ENCODE data around the gene TEK.

- TF ChIP-seq CTCF (IDR thresholded peaks at IDR 0.05; ENCODE audit: low read depth, low read length), result no peak
- TF ChIP-seq EZH2phosphoT487 (IDR thresholded peaks at IDR 0.05; ENCODE audit: low read depth), result no peak
Measured at GRCh38 chr9:27109621-27110020, 596 bp downstream of the TEK start.

Data from OCI-LY3 (cell line).